HepG2 (cell line): ENCODE data around the gene RNF40. TPM values are rescaled to one million over a fixed set of nuclear protein-coding genes. Genes with fewer than 3 reads are reported as not detected.
A peak's percentile ranks its signal among the peaks of the same experiment; 100 is the strongest.

ENCODE experiments used
- ATAC-seq: fragments of 200-7000 bp; cut with Tn5 transposase; 3 replicates; pipeline ENCODE4 v1.9.1; 2020; ENCODE audit warnings: mild to moderate bottlenecking, moderate library complexity
- BruUV-seq: library from RNA; stranded (reverse); fragments of 400-500 nt; replicated peaks from 2 replicates; lab custom pipeline; 2021; lab: Mats Ljungman, UMichigan
- CTCF ChIA-PET: fragments of 300-600 bp; formaldehyde crosslinking; extraction: SDS; loops from one replicate; lab custom pipeline; 2021; ENCODE audit warnings: low total read pairs, inconsistent platforms, low intra/inter-chr PET ratio; lab: Yijun Ruan, JAX
- POLR2A ChIA-PET: fragments of 350-600 bp; sonication (Branson Sonifier 250); formaldehyde crosslinking; loops from one replicate; lab custom pipeline; 2020; ENCODE audit warnings: antibody characterized with exemption, inconsistent platforms; lab: Yijun Ruan, JAX
- DNase-seq: peaks from one replicate; pipeline ENCODE4 v3.0.0-alpha.2; 2015; ENCODE audit warnings: low spot score
- FAIRE-seq: peaks from 3 replicates; lab custom pipeline; 2011; peaks lifted over from hg19 to GRCh38; lab: Jason Lieb, UNC
- H2AFZ ChIP-seq: one replicate; pipeline ENCODE4 v1.6.1; 2011; ENCODE audit warnings: low read length, inconsistent platforms
- H3K27ac ChIP-seq: fragments of 300-600 bp; 3 replicates; pipeline ENCODE4 v1.8.0; 2011; ENCODE audit warnings: mixed run types, mild to moderate bottlenecking, mixed read lengths, low read length, inconsistent platforms; ENCODE audit not compliant: insufficient read depth; ENCODE audit errors: extremely low read length
- H3K27me3 ChIP-seq, 2 experiments: fragments of 200-600 bp in 1 of 2; 2 replicates in 1 of 2; 3 replicates in 1 of 2; pipeline versions ENCODE4 v1.6.0 to v1.8.0; 2011; ENCODE audit warnings: low read length in 2 of 2, mild to moderate bottlenecking in 2 of 2, moderate library complexity in 2 of 2, inconsistent platforms in 1 of 2; ENCODE audit not compliant: insufficient read depth in 2 of 2, control insufficient read depth in 1 of 2
- H3K36me3 ChIP-seq, 2 experiments: fragments of 200-600 bp in 1 of 2; replicated peaks in 1 of 2; 2 replicates in 1 of 2; 3 replicates in 1 of 2; pipeline versions ENCODE4 v1.5.1 to v1.8.0; 2011; ENCODE audit warnings: low read length in 2 of 2, inconsistent platforms in 1 of 2; ENCODE audit not compliant: insufficient read depth in 2 of 2, control insufficient read depth in 1 of 2
- H3K4me1 ChIP-seq: 2 replicates; pipeline ENCODE4 v1.5.1; 2012; ENCODE audit warnings: low read length, inconsistent platforms; ENCODE audit not compliant: insufficient read depth
- H3K4me2 ChIP-seq: 2 replicates; pipeline ENCODE4 v1.6.0; 2011; ENCODE audit warnings: low read depth, low read length, inconsistent platforms
- H3K4me3 ChIP-seq, 3 experiments: fragments of 200-600 bp in 1 of 3; sonication (generic), shearing (Covaris generic) in 1 of 3; replicated peaks in 1 of 3; 2 replicates each; pipeline ENCODE4 v1.5.1; 2011 to 2016; ENCODE audit warnings: low read length in 3 of 3, inconsistent platforms in 2 of 3, low read depth in 2 of 3, mild to moderate bottlenecking in 2 of 3, control low read depth in 1 of 3, mixed read lengths in 1 of 3; ENCODE audit not compliant: insufficient read depth in 1 of 3
- H3K79me2 ChIP-seq: one replicate; pipeline ENCODE4 v1.6.1; 2011; ENCODE audit warnings: low read length, inconsistent platforms; ENCODE audit not compliant: insufficient read depth
- H3K9ac ChIP-seq: 2 replicates; pipeline ENCODE4 v1.6.0; 2011; ENCODE audit warnings: mild to moderate bottlenecking, low read depth, low read length, inconsistent platforms; ENCODE audit not compliant: insufficient read depth
- H3K9me3 ChIP-seq: 2 replicates; pipeline ENCODE4 v1.5.1; 2012; ENCODE audit warnings: mild to moderate bottlenecking, low read length
- H4K20me1 ChIP-seq: 2 replicates; pipeline ENCODE4 v1.6.0; 2011; ENCODE audit warnings: inconsistent platforms, mild to moderate bottlenecking, low read length, moderate library complexity; ENCODE audit not compliant: insufficient read depth
- BHLHE40 ChIP-seq: IDR thresholded peaks from 2 replicates; pipeline ENCODE4 v1.6.1; 2011; ENCODE audit warnings: low read length, improper control_type of control experiment
- HCFC1 ChIP-seq: fragments of 150-350 bp; IDR thresholded peaks from 2 replicates; pipeline ENCODE4 v1.6.1; 2014; ENCODE audit warnings: low read depth, low read length
- HMGXB3 ChIP-seq: sonication (generic); formaldehyde crosslinking; IDR thresholded peaks from 2 replicates; pipeline ENCODE4 v1.4.0; 2020; ENCODE audit warnings: missing genetic modification reagents, borderline replicate concordance
- IRX3 ChIP-seq: sonication (generic); formaldehyde crosslinking; IDR thresholded peaks from 2 replicates; pipeline ENCODE4 v1.8.1; 2023; ENCODE audit warnings: mild to moderate bottlenecking, low read depth, missing genetic modification reagents, borderline replicate concordance
- MIER2 ChIP-seq: IDR thresholded peaks from 2 replicates; pipeline ENCODE4 v1.6.1; 2016; ENCODE audit warnings: missing biosample characterization, missing genetic modification reagents
- MLLT10 ChIP-seq: sonication (generic); formaldehyde crosslinking; IDR thresholded peaks from 2 replicates; pipeline ENCODE4 v1.4.0; 2020; ENCODE audit warnings: missing genetic modification reagents
- MXD4 ChIP-seq: IDR thresholded peaks from 2 replicates; pipeline ENCODE4 v1.6.1; 2016; ENCODE audit warnings: mild to moderate bottlenecking, missing biosample characterization, missing genetic modification reagents
- PREB ChIP-seq: sonication (generic); formaldehyde crosslinking; IDR thresholded peaks from 2 replicates; pipeline ENCODE4 v1.4.0; 2020; ENCODE audit warnings: missing genetic modification reagents
- RNF2 ChIP-seq: fragments of 450-650 bp; conservative IDR thresholded peaks from 2 replicates; pipeline ENCODE4 v1.6.1; 2016; ENCODE audit warnings: low read depth
- ZMAT5 ChIP-seq: sonication (generic); formaldehyde crosslinking; IDR thresholded peaks from 2 replicates; pipeline ENCODE4 v1.5.0; 2020; ENCODE audit warnings: mild to moderate bottlenecking, low read depth, missing genetic modification reagents, borderline replicate concordance
- ZNF292 ChIP-seq: sonication (generic); formaldehyde crosslinking; IDR thresholded peaks from 2 replicates; pipeline ENCODE4 v1.8.1; 2022; ENCODE audit warnings: mild to moderate bottlenecking, low read depth, missing genetic modification reagents, borderline replicate concordance
- ZNF503 ChIP-seq: sonication (generic); formaldehyde crosslinking; IDR thresholded peaks from 2 replicates; pipeline ENCODE4 v1.4.0; 2020; ENCODE audit warnings: missing genetic modification reagents
- ZNF574 ChIP-seq: sonication (generic); formaldehyde crosslinking; IDR thresholded peaks from 2 replicates; pipeline ENCODE4 v1.4.0; 2020; ENCODE audit warnings: missing genetic modification reagents
- ZNF713 ChIP-seq: sonication (generic); formaldehyde crosslinking; IDR thresholded peaks from 2 replicates; pipeline ENCODE4 v1.4.0; 2020; ENCODE audit warnings: mild to moderate bottlenecking, missing genetic modification reagents
- ZSCAN9 ChIP-seq: IDR thresholded peaks from 2 replicates; pipeline ENCODE4 v1.6.1; 2016; ENCODE audit warnings: borderline replicate concordance
- WGBS: methylation state at CpG from one replicate; pipeline ENCODE4 v1.1.6; 2017; ENCODE audit warnings: low lambda C conversion rate; 5-methylcytosine and 5-hydroxymethylcytosine counted together
- in situ Hi-C: cut with HindIII; loops from 2 replicates; pipeline ENCODE4 v1.10.0; 2017; ENCODE audit warnings: low pct_unique_long_range_greater_than_20kb; ENCODE audit not compliant: extremely low pct_ligation_motif_present
- intact Hi-C: fragments of 100-400 bp; cut with micrococcal nuclease; formaldehyde crosslinking; loops from one replicate; pipeline ENCODE4 v1.10.0; 2022; ENCODE audit not compliant: unreplicated experiment
- polyA plus RNA-seq, 8 experiments: library from polyadenylated mRNA; depleted of rRNA in 3 of 8; stranded (reverse) in 7 of 8; unstranded in 1 of 8; fragments of >200 nt; fragmentation: Illumina TruSeq in 4 of 8; extraction: Trizol in 4 of 8; gene quantifications; 2 replicates each; pipeline versions ENCODE4 v1.2.1 to v1.2.3, GENCODE V29; 2011 to 2016; ENCODE audit warnings: low read depth in 4 of 8, missing spikeins in 1 of 8, mixed read lengths in 1 of 8; ENCODE audit not compliant: insufficient read depth in 1 of 8
- total RNA-seq, 5 experiments: library from RNA; depleted of rRNA; stranded (reverse); fragments of >200 nt; fragmentation: Illumina TruSeq; extraction: Trizol; gene quantifications; 2 replicates each; pipeline ENCODE4 v1.2.3, GENCODE V29; 2016; ENCODE audit warnings: low read depth in 1 of 5

The RNF40 gene
- total and polyA plus RNA-seq, 2 of the 13 experiments (the other 11 are each of a cell fraction or from before 2014, with no cell fraction given) = 84.0 to 85.6 TPM

GRCh38 chr16:30780549-30780948, 18.4 kb downstream of the RNF40 start:
- Histone ChIP-seq H3K4me1 (peaks cover 36% of the 10 kb centered on the region), H3K36me3 (peaks cover 19 to 29% of the 10 kb centered on the region in 2 experiments), H3K4me3 (no peak overlapping the region), H3K9ac (no peak overlapping the region), H3K27me3 (no peaks in the 10 kb centered on the region; a peak in 1 of 5 replicates), H4K20me1 (no peaks in the 10 kb centered on the region; the same call in 1 of the 2 replicates), H2AFZ (no peak overlapping the region), H3K27ac (peak overlapping the region; percentile 11), H3K9me3 (no peaks in the 10 kb centered on the region), H3K4me2 (no peak overlapping the region), H3K79me2 (peaks cover 18% of the 10 kb centered on the region)
- BruUV-seq = no TSS peak
- in situ Hi-C loops (no loop called here), intact Hi-C loops (no loop called here)
- POLR2A ChIA-PET = interaction anchor here (0.8 to 4.2 kb wide), 4 partner anchors 26 to 94 kb away, joined by 3 to 30 read pairs (median 4); partner anchors contain the start of gene PHKG2
- FAIRE-seq (no peak), DNase-seq (no peak), ATAC-seq (no peak)
- CTCF ChIA-PET = no interaction called here
- 85% methylated on average over 2 of the region's 4 CpGs for WGBS
- no peak for TF ChIP-seq MXD4
- TF ChIP-seq ZNF292 (CRISPR knock-in tag) = no peak
- TF ChIP-seq ZNF574 = no peak; the same call in 1 of the 2 replicates
- no peak for TF ChIP-seq RNF2
- no peak for TF ChIP-seq BHLHE40
- TF ChIP-seq MLLT10 (CRISPR knock-in tag) = no peak
- no peak for TF ChIP-seq ZNF503 (CRISPR knock-in tag)
- TF ChIP-seq MIER2 (CRISPR knock-in tag) = no peak
- TF ChIP-seq IRX3 (CRISPR knock-in tag) = no peak
- TF ChIP-seq ZMAT5 = no peak
- TF ChIP-seq HMGXB3 (CRISPR knock-in tag) = no peak
- no peak for TF ChIP-seq PREB (CRISPR knock-in tag)
- no peak for TF ChIP-seq HCFC1
- TF ChIP-seq ZNF713 (CRISPR knock-in tag) = no peak
- TF ChIP-seq ZSCAN9 = no peak
